HG02588 (cell line): ENCODE results near the gene CPT2.
A peak's percentile ranks its signal among the peaks of the same experiment; 100 is the strongest.
"Not testable (repeated sequence)": the region's sequence is repeated elsewhere in the genome, so short reads cannot be mapped to it uniquely, and the experiment has no call there.

Experiments
- ATAC-seq: cut with Tn5 transposase; IDR thresholded peaks from one replicate; pipeline ENCODE4 v1.9.1; 2021; ENCODE audit warnings: mild to moderate bottlenecking, moderate library complexity; ENCODE audit not compliant: unreplicated experiment

Gene CPT2

GRCh38 chr1:53182111-53182593 lies 14.5 kb upstream of the CPT2 start:
- ATAC-seq: no peak

GRCh38 chr1:53182716-53183094 lies 13.9 kb upstream of the CPT2 start:
- no peak for ATAC-seq

- no peak for ATAC-seq
These were observed 13.3 kb upstream of the CPT2 start for GRCh38 chr1:53183095-53183990.

GRCh38 chr1:53185955-53186297 lies 10.7 kb upstream of the CPT2 start:
- ATAC-seq: not testable (repeated sequence)

GRCh38 chr1:53186533-53186932 lies 10.1 kb upstream of the CPT2 start:
- no peak for ATAC-seq

- ATAC-seq: no peak
These were observed 9.2 kb upstream of the CPT2 start for GRCh38 chr1:53187401-53187800.

- no peak for ATAC-seq
These were observed 8.5 kb upstream of the CPT2 start for GRCh38 chr1:53188099-53188498.

GRCh38 chr1:53189061-53189460 lies 7.6 kb upstream of the CPT2 start:
- no peak for ATAC-seq

GRCh38 chr1:53190210-53190611 lies 6.4 kb upstream of the CPT2 start:
- ATAC-seq: no peak

- ATAC-seq: no peak
These were observed 1.2 kb upstream of the CPT2 start for GRCh38 chr1:53195246-53196016.

GRCh38 chr1:53196017-53196484 lies 573 bp upstream of the CPT2 start:
- ATAC-seq: peak; percentile 13

GRCh38 chr1:53197291-53198200 lies 922 bp downstream of the CPT2 start:
- ATAC-seq: no peak

- ATAC-seq: no peak
These were observed 1.6 kb downstream of the CPT2 start for GRCh38 chr1:53198241-53198651.

- no peak for ATAC-seq
These were observed 6.8 kb downstream of the CPT2 start for GRCh38 chr1:53203466-53203865.

- ATAC-seq: not testable (repeated sequence)
These were observed 8.9 kb downstream of the CPT2 start for GRCh38 chr1:53205496-53205895.

- ATAC-seq: not testable (repeated sequence)
These were observed 9.6 kb downstream of the CPT2 start for GRCh38 chr1:53206083-53206685.

- ATAC-seq: no peak
These were observed 10.2 kb downstream of the CPT2 start for GRCh38 chr1:53206735-53207379.

GRCh38 chr1:53207726-53208125 lies 11.1 kb downstream of the CPT2 start:
- no peak for ATAC-seq

GRCh38 chr1:53210352-53210751 lies 13.7 kb downstream of the CPT2 start:
- no peak for ATAC-seq

GRCh38 chr1:53210954-53211353 lies 14.3 kb downstream of the CPT2 start:
- no peak for ATAC-seq
